ENCODE results near the gene CSNK2A2. TPM values are rescaled to one million over a fixed set of nuclear protein-coding genes. Genes with fewer than 3 reads are reported as not detected.

Gene CSNK2A2
- total and polyA plus RNA-seq, 9 of the 15 experiments (the other 6 are each of a cell fraction or from before 2014, with no cell fraction given) = 20.8 to 109 (median 44.7) TPM

- no peak for TF ChIP-seq BRF1 (IDR thresholded peaks at IDR 0.05; ENCODE audit: borderline replicate concordance, extremely low read depth, insufficient read length)
- TF ChIP-seq FIP1L1 (IDR thresholded peaks at IDR 0.05; ENCODE audit: low read depth, low read length, poor library complexity, severe bottlenecking) = no peak
- no peak for TF ChIP-seq COPS2 (conservative IDR thresholded peaks at IDR 0.05)
- TF ChIP-seq ZNF140 (CRISPR knock-in tag; IDR thresholded peaks at IDR 0.05) = no peak
- peak; percentile 54; the same call in 1 of the 2 replicates for TF ChIP-seq NBN (IDR thresholded peaks at IDR 0.05; ENCODE audit: low read depth)
- TF ChIP-seq GABPA (tag; conservative IDR thresholded peaks at IDR 0.05; ENCODE audit: low read depth) = no peak
- TF ChIP-seq HNRNPK (IDR thresholded peaks at IDR 0.05; ENCODE audit: low read depth, low read length, poor library complexity, severe bottlenecking) = no peak
- TF ChIP-seq KLF13 (tag; IDR thresholded peaks at IDR 0.05; ENCODE audit: borderline replicate concordance, low read depth) = no peak
- TF ChIP-seq CBX1 (IDR thresholded peaks at IDR 0.05; ENCODE audit: low read depth) = no peak
- TF ChIP-seq, protein P1, sequence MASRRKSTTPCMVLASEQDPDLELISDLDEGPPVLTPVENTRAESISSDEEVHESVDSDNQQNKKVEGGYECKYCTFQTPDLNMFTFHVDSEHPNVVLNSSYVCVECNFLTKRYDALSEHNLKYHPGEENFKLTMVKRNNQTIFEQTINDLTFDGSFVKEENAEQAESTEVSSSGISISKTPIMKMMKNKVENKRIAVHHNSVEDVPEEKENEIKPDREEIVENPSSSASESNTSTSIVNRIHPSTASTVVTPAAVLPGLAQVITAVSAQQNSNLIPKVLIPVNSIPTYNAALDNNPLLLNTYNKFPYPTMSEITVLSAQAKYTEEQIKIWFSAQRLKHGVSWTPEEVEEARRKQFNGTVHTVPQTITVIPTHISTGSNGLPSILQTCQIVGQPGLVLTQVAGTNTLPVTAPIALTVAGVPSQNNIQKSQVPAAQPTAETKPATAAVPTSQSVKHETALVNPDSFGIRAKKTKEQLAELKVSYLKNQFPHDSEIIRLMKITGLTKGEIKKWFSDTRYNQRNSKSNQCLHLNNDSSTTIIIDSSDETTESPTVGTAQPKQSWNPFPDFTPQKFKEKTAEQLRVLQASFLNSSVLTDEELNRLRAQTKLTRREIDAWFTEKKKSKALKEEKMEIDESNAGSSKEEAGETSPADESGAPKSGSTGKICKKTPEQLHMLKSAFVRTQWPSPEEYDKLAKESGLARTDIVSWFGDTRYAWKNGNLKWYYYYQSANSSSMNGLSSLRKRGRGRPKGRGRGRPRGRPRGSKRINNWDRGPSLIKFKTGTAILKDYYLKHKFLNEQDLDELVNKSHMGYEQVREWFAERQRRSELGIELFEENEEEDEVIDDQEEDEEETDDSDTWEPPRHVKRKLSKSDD (conservative IDR thresholded peaks at IDR 0.05; ENCODE audit: low read length) = no peak
- TF ChIP-seq ZBTB40 (IDR thresholded peaks at IDR 0.05) = 0 out of 2 replicates have a peak, but pooled peaks have one; percentile 26
- no peak for TF ChIP-seq ZBTB40 (CRISPR knock-in tag; IDR thresholded peaks at IDR 0.05)
- no peak for TF ChIP-seq CHD1 (IDR thresholded peaks at IDR 0.05; ENCODE audit: low read length)
- TF ChIP-seq ZNF232 (CRISPR knock-in tag; IDR thresholded peaks at IDR 0.05) = no peak
- no peak for TF ChIP-seq SMARCE1 (IDR thresholded peaks at IDR 0.05)
- peak; percentile 48 for TF ChIP-seq POLR2B (IDR thresholded peaks at IDR 0.05; ENCODE audit: low read depth, partially characterized antibody)
- TF ChIP-seq FOXA3 (CRISPR knock-in tag; conservative IDR thresholded peaks at IDR 0.05 in 1 of 2, IDR thresholded peaks at IDR 0.05 in 1 of 2) = peak in 1 of 2 experiments; percentile 58; a peak in 1 of 4 replicates
These were observed 38.4 kb upstream of the CSNK2A2 start (continued) for GRCh38 chr16:58236231-58236690.

Data from K562 (cell line).